ENCODE data around the gene TSC22D1.
"Not testable (repeated sequence)": the region's sequence is repeated elsewhere in the genome, so short reads cannot be mapped to it uniquely, and the experiment has no call there.

Gene TSC22D1

GRCh38 chr13:44506251-44506650, 69.9 kb downstream of the TSC22D1 start:
- no peak for DNase-seq (ENCODE audit: low read depth in 2 of 2)

- DNase-seq (ENCODE audit: low read depth in 2 of 2), result no peak
These were observed 72.0 kb downstream of the TSC22D1 start for GRCh38 chr13:44504116-44504515.

GRCh38 chr13:44498969-44499368, 77.2 kb downstream of the TSC22D1 start:
- no peak for DNase-seq (ENCODE audit: low read depth in 2 of 2)

GRCh38 chr13:44498502-44498901, 77.6 kb downstream of the TSC22D1 start:
- no peak for DNase-seq (ENCODE audit: low read depth in 2 of 2)

- no peak for DNase-seq (ENCODE audit: low read depth in 2 of 2)
These were observed 78.3 kb downstream of the TSC22D1 start for GRCh38 chr13:44497801-44498200.

GRCh38 chr13:44493213-44493812, 82.8 kb downstream of the TSC22D1 start:
- DNase-seq (ENCODE audit: low read depth in 2 of 2), result no peak

GRCh38 chr13:44489751-44490150, 86.4 kb downstream of the TSC22D1 start:
- DNase-seq (ENCODE audit: low read depth in 2 of 2), result no peak

- DNase-seq (ENCODE audit: low read depth in 2 of 2), result no peak
These were observed 88.1 kb downstream of the TSC22D1 start for GRCh38 chr13:44487989-44488388.

GRCh38 chr13:44484562-44485138, 91.5 kb downstream of the TSC22D1 start:
- DNase-seq (ENCODE audit: low read depth in 2 of 2), result no peak

- DNase-seq (ENCODE audit: low read depth in 2 of 2), result no peak
These were observed 101.8 kb downstream of the TSC22D1 start for GRCh38 chr13:44474122-44474910.

GRCh38 chr13:44471686-44472085, 104.4 kb downstream of the TSC22D1 start:
- no peak for DNase-seq (ENCODE audit: low read depth in 2 of 2)

GRCh38 chr13:44470638-44471562, 105.2 kb downstream of the TSC22D1 start:
- no peak for DNase-seq (ENCODE audit: low read depth in 2 of 2)

GRCh38 chr13:44468874-44469273, 107.3 kb downstream of the TSC22D1 start:
- DNase-seq (ENCODE audit: low read depth in 2 of 2), result no peak

- DNase-seq (ENCODE audit: low read depth in 2 of 2), result no peak
These were observed 110.8 kb downstream of the TSC22D1 start for GRCh38 chr13:44465318-44465717.

GRCh38 chr13:44464471-44464870, 111.7 kb downstream of the TSC22D1 start:
- DNase-seq (ENCODE audit: low read depth in 2 of 2), result no peak

- no peak for DNase-seq (ENCODE audit: low read depth in 2 of 2)
These were observed 112.4 kb downstream of the TSC22D1 start for GRCh38 chr13:44463759-44464158.

GRCh38 chr13:44459674-44460073, 116.5 kb downstream of the TSC22D1 start:
- no peak for DNase-seq (ENCODE audit: low read depth in 2 of 2)

- DNase-seq (ENCODE audit: low read depth in 2 of 2), result no peak
These were observed 117.7 kb downstream of the TSC22D1 start for GRCh38 chr13:44458313-44458975.

- not testable (repeated sequence) for DNase-seq (ENCODE audit: low read depth in 2 of 2)
These were observed 119.9 kb downstream of the TSC22D1 start for GRCh38 chr13:44456212-44456611.

GRCh38 chr13:44455769-44456168, 120.4 kb downstream of the TSC22D1 start:
- no peak for DNase-seq (ENCODE audit: low read depth in 2 of 2)

- DNase-seq (ENCODE audit: low read depth in 2 of 2), result no peak
These were observed 122.2 kb downstream of the TSC22D1 start for GRCh38 chr13:44453881-44454280.

Data from stimulated activated CD4-positive, alpha-beta T cell treated with anti-CD3 and anti-CD28 coated beads, Interleukin-12 subunit alpha, Interleukin-12 subunit beta, amount 100 ng/mL, for 24 hours (primary cell).